HG03575 (cell line): Measurements from ENCODE around the gene ZNF428.
"Not testable (repeated sequence)": the region's sequence is repeated elsewhere in the genome, so short reads cannot be mapped to it uniquely, and the experiment has no call there.

Experiments used
- ATAC-seq: cut with Tn5 transposase; IDR thresholded peaks from one replicate; pipeline ENCODE4 v1.9.1; 2021; ENCODE audit not compliant: unreplicated experiment, insufficient number of reproducible peaks, low FRiP score; ENCODE audit errors: extremely low read depth

Gene ZNF428

DNA sequence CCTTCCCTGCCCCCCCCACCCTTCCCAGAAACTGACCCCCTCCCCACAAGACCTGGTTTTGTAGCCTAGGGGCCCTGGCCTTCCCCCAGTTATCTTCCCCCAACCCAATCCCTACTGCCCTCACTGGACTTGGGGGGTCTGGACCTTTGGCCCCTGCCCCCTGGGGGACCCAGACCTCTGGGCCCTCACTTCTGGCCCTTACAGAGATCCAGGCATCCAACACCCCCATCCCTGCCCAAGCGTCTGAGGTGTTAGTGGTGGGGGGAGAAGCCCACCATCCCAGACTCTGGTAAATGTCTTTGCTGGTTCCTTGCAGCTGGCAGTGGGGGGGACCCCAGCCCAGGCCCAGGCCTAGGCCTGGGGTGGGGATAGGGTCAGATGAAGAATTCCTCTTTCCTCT lies 3.5 kb upstream of the ZNF428 start:
- no peak for ATAC-seq

DNA sequence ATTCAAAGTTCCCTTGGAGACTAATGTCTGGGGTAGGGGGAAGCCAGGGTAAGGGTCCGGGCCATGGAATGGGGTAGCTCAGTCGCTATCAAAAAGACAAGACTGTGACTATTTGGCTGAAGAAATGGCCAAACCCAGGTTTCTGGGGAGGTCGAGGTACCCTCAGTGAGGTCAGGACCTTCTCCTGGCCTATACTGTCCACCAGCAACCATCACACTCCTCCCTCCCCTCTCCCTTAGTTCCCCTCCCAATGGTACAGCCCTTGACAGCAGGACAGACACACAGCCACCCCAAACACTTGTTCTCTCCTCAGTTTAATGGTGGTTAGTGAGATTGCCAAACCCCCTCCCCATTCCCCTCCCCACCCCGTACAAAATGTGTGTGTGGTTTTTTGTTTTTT lies 2.6 kb upstream of the ZNF428 start:
- no peak for ATAC-seq

- no peak for ATAC-seq
Observed at GRCh38 chr19:43620061-43621001, 902 bp upstream of the ZNF428 start.

DNA sequence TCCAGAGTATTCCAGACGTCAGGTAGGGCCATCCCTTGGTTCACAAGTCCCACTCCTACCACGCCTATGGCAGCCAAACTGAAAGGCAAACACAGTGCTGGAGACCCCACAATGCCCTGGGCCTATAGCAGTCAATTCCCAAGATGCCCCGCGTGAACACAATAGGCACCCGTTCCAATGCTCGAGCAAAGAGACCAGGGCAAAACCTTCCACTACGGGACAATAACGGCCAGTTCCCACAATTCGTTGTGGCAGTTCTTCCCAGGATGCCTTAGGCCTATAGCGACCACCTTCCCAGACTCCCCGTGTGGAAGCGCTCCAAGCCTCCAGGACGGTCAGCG lies 538 bp downstream of the ZNF428 start:
- ATAC-seq = no peak

GRCh38 chr19:43616954-43617353 lies 2.5 kb downstream of the ZNF428 start:
- ATAC-seq = no peak

- no peak for ATAC-seq
Observed at GRCh38 chr19:43616306-43616705, 3.1 kb downstream of the ZNF428 start.

DNA sequence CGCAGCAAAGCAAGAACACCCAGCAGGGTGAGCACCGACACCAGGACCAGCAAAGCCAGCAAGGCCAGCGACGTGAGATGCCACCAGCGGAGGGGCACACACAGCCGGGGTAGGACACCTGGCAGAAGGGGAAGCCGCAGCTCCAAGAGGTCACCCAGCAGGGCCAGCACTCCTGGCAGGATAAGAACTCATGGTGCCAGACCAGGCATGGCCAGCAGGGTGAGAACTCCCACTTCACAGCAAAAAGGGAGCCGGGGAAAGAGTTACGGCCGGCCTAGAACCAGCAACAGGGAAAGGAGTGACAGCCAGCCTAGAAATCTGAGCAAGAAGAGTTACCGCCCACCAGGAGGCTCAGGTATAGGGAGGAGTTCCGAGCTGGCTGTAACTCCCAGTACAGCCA lies 7.1 kb downstream of the ZNF428 start:
- ATAC-seq = no peak

DNA sequence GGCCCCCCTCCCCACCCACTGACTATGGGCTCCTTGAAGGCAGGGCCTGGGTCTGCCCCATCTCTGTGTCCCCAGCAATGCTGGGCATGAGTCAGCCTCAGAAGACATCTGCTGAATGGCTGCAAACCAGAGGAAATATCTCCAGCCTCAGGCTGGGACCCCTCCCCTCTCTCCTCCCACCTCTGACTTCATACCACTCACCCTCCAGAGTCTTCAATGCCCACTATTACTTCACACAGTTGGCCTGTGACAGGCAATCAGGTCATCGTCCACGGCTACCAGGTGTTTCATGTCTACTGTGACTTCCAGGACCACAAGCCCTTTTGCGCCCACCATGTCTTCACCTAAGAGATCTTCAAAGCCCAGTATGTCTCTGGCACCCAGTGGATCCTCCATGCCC lies 7.6 kb downstream of the ZNF428 start, which contains the start of gene SRRM5:
TSS of gene SRRM5 (plus strand) at position 301 of the 400 bp plus-strand sequence. CDS start at position 335, 34 bp downstream.
- no peak for ATAC-seq

- ATAC-seq = no peak
Observed at GRCh38 chr19:43610493-43610892, 8.9 kb downstream of the ZNF428 start.

DNA sequence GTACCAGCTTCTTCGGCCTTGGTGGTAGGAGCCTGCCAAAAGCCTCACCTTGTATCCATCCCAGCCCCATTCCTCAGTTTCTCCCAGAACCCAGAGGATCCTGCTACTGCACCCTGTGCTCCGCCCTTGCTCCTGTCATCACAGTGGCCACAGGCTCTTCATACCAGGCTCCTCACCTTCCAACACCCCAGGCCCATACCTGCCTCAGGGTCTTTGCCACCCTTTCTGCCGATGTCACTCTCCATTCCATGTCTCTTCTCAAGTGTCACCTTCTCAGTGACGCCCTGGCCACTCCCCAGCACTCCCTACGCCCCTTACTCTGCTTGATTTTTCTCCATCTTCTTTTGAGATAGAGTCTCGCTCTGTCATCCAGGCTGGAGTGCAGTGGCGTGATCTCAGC lies 9.6 kb downstream of the ZNF428 start:
- ATAC-seq = no peak

DNA sequence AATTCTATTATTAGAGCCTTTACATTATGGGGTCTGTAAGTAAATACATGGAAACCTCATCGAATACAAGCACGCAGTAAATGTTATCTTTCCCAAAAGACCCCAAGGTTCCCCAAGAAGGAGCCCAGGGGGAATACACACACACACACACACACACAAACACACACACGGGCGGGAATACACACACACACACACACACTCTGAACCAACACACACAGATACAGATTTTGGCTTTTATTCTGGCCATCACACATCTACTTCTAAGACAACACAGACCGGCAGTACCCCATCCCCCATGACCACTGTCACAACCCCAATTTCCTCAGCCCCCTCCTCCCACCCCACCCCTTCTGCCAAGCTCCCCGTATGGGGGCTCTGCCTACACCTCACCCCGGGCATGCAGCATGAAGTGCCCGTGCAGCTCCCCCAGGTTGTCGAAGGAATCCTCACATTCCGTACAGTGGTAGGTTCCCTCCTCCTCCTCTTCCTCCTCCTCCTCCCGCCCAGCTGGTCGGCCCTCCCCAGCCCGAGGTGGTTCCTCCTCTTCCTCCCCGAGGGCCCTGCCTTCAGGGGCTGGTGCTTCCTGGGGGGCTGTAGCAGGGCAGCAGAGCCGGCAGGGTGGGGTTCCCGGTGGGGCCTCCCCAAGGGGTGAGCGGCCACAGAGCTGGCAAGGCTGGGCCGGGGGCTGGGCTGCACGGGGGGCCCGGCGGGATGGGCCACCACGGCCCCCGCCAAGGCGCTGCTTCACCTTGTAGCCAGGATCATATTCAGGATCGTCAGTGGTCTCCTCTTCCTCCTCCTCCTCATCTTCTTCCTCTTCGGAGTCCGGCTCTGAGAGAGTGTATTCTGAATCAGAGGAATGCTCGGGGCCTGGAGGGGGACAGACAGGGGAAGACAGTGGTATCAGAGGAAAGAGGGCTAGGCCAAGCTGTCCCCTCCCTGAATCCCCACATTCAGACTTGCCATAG lies 11.9 kb downstream of the ZNF428 start:
- no peak for ATAC-seq

DNA sequence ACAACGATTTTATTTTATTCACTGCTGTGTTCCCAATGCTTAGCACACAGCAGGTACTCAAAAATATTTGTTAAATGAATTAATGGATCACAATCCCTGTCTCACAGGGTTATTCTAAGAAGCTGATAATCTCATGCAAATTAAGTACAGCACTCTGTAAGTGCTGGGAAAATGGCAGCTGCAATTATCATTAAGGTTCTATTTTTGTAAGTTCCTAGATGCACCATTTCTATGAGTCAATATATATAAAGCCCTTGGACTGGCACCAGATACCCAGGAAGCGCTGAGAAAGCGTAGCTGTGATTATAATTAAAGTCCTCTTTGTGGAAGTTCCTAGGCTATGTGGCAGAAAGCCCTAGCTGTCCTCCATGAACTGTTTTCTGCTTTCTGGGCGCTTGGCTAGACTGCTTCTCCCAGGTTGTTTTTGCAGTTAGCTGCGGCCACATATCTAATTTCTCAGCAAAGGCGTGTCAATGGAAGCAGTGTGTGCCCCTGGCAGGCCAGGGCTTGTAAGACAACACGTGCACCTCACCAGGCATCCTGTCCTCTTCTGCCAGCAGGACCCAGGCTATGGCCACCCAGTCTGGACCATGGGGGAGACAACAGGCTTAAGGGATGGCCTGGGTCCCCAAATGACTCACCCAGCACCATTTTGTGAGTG lies 12.7 kb downstream of the ZNF428 start:
- ATAC-seq = no peak

GRCh38 chr19:43605875-43606568 lies 13.4 kb downstream of the ZNF428 start:
- no peak for ATAC-seq

- not testable (repeated sequence) for ATAC-seq
Observed at GRCh38 chr19:43600326-43600725, 19.1 kb downstream of the ZNF428 start.

DNA sequence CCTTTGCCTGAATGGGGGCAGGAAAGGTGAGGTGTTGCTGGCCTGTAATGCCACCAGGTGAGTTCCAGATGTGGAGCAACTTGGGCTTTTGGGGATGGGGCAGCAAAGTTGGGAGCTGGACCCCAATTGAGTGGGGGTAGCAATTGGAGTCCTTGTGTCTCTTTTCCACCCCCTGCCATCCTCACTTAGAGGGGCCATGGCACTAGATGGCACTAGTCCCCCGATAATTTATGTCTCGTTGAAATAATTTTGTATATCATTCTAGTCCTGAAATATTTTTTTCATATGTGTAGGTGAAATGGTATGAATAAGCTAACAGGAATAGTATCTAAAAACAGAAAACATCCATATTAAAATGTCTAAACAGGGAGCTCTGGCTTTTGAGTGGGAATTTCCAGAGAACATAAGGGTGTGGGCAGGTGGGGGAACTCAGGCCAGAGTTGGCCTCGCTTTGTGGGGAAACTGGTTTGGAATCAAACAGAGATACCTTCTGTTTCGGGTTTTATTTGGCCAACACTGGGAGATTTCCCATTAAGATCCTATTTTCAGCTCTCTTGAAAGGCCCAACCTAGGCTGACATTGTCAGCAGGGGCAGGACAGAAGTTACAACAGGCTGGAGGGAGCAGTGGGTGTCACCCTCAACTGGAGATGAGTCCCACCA lies 19.7 kb downstream of the ZNF428 start:
- ATAC-seq = no peak

DNA sequence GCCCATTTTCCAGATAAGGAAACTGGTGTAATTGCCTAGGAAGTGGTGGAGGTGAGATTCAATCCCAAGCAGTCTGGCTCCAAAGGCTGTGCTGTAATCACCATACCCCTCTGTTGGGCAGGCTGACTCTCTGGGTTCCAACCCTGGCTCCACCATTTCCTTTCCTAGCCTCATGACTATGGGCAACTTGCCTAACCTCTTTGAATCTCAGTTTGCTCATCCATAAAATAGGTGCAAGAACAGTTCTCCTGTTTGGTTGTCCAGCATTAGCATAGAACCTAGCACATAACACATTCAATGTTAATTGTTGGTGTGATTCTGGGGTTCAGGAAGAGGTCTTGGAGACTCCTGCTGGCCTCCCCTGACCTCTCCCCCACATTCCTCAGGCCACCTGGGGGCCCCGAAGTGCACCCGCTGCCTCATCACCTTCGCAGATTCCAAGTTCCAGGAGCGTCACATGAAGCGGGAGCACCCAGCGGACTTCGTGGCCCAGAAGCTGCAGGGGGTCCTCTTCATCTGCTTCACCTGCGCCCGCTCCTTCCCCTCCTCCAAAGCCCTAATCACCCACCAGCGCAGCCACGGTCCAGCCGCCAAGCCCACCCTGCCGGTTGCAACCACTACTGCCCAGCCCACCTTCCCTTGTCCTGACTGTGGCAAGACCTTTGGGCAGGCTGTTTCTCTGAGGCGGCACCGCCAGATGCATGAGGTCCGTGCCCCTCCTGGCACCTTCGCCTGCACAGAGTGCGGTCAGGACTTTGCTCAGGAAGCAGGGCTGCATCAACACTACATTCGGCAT lies 20.8 kb downstream of the ZNF428 start:
- ATAC-seq = no peak

- ATAC-seq = no peak
Observed at GRCh38 chr19:43597876-43598275, 21.6 kb downstream of the ZNF428 start.
